Rectal smooth muscle tissue (tissue), 1 donor: ENCODE data around the gene DNMT1.

Experiments
- H3K27ac ChIP-seq: one replicate; pipeline ENCODE4 v1.7.0; 2013; ENCODE audit warnings: low read depth, low read length, inconsistent platforms
- H3K27me3 ChIP-seq: one replicate; pipeline ENCODE4 v1.7.0; 2013; ENCODE audit warnings: low read length; ENCODE audit not compliant: control insufficient read depth, insufficient read depth
- H3K36me3 ChIP-seq: one replicate; pipeline ENCODE4 v1.7.0; 2013; ENCODE audit warnings: low read length; ENCODE audit not compliant: control insufficient read depth, insufficient read depth
- H3K4me1 ChIP-seq: one replicate; pipeline ENCODE4 v1.7.0; 2013; ENCODE audit warnings: low read length; ENCODE audit not compliant: control insufficient read depth, insufficient read depth
- H3K4me3 ChIP-seq: one replicate; pipeline ENCODE4 v1.7.0; 2013; ENCODE audit warnings: low read length
- H3K9ac ChIP-seq: one replicate; pipeline ENCODE4 v1.7.0; 2013; ENCODE audit warnings: low read length

The DNMT1 gene

DNA sequence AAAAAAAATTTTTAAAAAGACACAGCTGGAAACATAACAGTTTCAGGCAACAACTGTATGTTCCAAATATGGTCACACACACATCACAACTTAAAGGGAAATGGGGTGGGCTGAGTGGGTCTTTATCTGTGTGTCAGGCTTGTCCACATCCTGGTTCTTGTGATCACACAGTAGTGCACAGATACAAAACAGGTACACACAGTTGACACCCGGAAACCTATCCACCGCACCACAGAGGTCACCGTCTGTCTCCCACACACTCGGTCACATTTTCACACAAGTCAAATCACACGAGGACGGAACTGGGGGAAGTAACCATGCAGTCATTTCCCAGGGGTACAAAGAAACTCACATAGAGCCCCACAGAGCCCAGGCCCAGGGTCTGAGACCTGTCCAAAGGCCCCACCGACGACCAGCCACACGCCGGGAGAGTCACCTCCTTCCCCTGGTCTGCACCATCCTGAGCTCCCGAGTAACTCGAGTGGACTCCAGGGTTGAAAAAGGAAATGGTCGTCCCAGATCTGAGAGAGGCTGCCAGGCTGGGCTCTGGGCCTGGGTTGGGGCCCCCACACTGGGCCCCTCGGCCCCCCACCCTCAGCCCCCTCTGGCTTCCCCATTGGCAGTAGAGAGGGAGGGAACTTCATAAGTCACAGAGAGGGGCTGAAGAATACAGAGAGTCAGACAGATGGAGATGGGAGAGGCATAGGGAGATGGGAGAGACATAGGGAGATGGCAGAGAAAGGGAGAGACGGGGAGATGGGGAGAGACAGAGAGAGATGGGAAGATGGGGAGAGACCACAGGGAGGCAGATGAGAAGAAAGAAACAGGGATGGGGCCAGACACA, 89.9 kb downstream of the DNMT1 start:
- peaks cover 9% of the 10 kb centered on the region for H3K4me1 ChIP-seq
- no peak overlapping the region for H3K4me3 ChIP-seq
- no peak overlapping the region for H3K9ac ChIP-seq

DNA sequence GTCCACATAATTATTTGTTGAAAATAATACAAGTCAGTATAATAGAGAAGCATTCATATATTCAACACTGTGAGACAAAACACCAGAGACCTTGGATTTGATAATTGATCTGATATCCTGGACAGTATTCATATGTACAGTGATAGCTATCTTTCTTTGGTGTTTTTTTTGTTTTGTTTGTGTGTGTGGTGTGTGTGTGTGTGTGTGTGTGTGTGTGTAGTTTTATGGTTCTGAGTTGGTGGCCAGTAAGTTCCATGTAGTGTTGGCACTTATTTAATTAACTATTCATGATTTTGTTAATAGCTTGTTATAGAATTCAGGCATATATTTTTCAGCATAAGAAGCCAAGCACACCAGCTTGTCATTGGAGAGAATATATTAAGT, 90.6 kb downstream of the DNMT1 start:
- Histone ChIP-seq H3K27ac (no peak overlapping the region), H3K36me3 (peaks cover 8% of the 10 kb centered on the region), H3K4me1 (peaks cover 9% of the 10 kb centered on the region), H3K9ac (no peak overlapping the region), H3K4me3 (no peak overlapping the region), H3K27me3 (no peaks in the 10 kb centered on the region)

More for the DNA sequence above, 89.9 kb downstream of the DNMT1 start:
- Histone ChIP-seq H3K27me3 (no peaks in the 10 kb centered on the region), H3K27ac (no peak overlapping the region), H3K36me3 (peaks cover 15% of the 10 kb centered on the region)

GRCh38 chr19:10102787-10103236, 91.9 kb downstream of the DNMT1 start:
- H3K9ac ChIP-seq: no peak overlapping the region
- no peak overlapping the region for H3K27ac ChIP-seq
- H3K4me1 ChIP-seq: peaks cover 9% of the 10 kb centered on the region
- no peak overlapping the region for H3K4me3 ChIP-seq
- H3K27me3 ChIP-seq: no peaks in the 10 kb centered on the region
- H3K36me3 ChIP-seq: peaks cover 2% of the 10 kb centered on the region

- Histone ChIP-seq H3K27me3 (no peaks in the 10 kb centered on the region), H3K4me1 (peaks cover 3% of the 10 kb centered on the region), H3K27ac (no peak overlapping the region), H3K4me3 (no peak overlapping the region), H3K9ac (no peak overlapping the region), H3K36me3 (no peaks in the 10 kb centered on the region)
Observed at GRCh38 chr19:10100163-10100785, 94.5 kb downstream of the DNMT1 start.

DNA sequence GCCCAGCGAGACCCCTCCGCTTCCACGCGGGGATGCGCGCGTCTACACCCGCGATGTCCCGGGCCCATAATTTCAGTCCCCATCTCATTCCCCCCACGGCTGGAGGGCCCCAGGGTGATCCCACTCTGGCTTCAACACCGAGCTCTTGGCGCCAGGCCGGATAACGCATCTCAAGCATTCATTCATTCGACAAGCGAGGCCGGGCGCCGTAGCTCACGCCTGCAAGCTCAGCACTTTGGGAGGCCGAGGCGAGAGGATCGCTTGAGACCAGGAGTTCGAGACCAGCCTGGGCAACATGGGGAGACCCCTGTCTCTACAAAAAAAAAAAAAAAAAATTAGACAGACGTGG, 98.2 kb downstream of the DNMT1 start:
- peak overlapping the region; percentile 58 for H3K27ac ChIP-seq
- H3K9ac ChIP-seq: peak overlapping the region; percentile 32
- H3K36me3 ChIP-seq: no peaks in the 10 kb centered on the region
- peak overlapping the region; percentile 65 for H3K4me3 ChIP-seq
- H3K4me1 ChIP-seq: peaks cover 3% of the 10 kb centered on the region
- H3K27me3 ChIP-seq: no peaks in the 10 kb centered on the region

- no peaks in the 10 kb centered on the region for H3K36me3 ChIP-seq
- peak overlapping the region; percentile 32 for H3K9ac ChIP-seq
- peaks cover 3% of the 10 kb centered on the region for H3K4me1 ChIP-seq
- no peaks in the 10 kb centered on the region for H3K27me3 ChIP-seq
- H3K4me3 ChIP-seq: peak overlapping the region; percentile 65
- H3K27ac ChIP-seq: peak overlapping the region; percentile 58
Observed at GRCh38 chr19:10095948-10096614, 98.7 kb downstream of the DNMT1 start.

DNA sequence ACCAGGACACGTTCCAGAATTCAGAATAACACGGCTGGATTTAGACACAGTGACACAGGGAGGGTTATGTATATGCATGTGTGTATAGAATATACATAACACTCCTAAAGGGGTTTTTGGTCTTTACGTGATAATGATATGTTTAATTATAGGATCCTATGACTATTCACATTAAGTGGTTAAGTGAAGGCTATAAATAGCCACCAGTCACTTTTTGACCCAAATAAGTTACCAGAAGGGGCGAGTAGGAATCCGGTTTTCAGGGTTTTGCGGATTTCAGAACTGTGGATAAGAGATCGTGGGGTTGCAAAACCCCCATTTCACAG, 99.2 kb downstream of the DNMT1 start:
- H3K27ac ChIP-seq: peak overlapping the region; percentile 39
- no peak overlapping the region for H3K9ac ChIP-seq
- H3K4me3 ChIP-seq: peak overlapping the region; percentile 45
- H3K4me1 ChIP-seq: peaks cover 3% of the 10 kb centered on the region
- no peaks in the 10 kb centered on the region for H3K36me3 ChIP-seq
- no peaks in the 10 kb centered on the region for H3K27me3 ChIP-seq

DNA sequence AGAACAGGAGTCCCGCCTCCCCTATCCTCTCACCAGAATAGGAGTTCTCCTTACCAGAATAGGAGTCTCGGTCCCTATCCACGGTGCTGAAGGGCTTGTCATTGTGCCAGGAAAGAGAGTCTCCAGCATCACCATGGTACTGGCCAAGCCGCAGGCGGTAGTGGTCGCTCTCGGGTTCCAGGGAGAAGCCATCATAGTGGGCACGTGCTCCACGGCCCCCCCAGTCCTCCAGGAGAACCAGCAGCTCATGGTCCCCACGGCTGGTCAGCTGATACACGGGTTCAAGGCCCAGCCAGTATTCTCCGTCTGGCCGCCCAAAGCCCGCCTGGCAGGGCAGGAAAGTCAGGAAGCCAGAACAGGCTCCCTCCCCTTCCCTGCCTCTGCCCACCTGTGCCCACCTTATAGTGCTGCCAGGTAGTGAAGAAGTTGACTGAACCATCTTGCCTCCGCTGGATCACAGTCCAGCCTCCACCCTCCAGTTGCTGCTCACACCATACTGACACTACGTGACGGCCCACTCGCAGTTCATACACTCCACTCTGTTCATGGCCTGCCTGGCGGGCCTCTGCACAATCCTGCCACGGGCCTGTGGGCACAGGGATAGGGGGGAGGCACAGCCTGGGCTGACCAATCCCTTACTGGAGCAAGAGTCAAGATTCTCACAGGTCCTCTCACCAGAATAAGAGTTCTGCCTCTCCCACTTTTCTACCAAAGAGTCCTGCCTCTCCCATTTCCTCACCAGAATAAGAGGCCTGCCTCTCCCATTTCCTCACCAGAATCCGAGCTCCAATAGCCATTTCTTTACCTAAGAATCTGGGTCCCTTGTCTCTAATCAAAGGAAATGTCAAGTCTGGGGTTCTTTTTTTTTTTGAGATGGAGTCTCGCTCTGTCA, 101.2 kb downstream of the DNMT1 start:
- H3K27me3 ChIP-seq: no peaks in the 10 kb centered on the region
- H3K4me3 ChIP-seq: no peak overlapping the region
- H3K4me1 ChIP-seq: peaks cover 3% of the 10 kb centered on the region
- no peak overlapping the region for H3K27ac ChIP-seq
- peaks cover 6% of the 10 kb centered on the region for H3K36me3 ChIP-seq
- H3K9ac ChIP-seq: no peak overlapping the region

- H3K27me3 ChIP-seq: no peaks in the 10 kb centered on the region
- no peak overlapping the region for H3K4me3 ChIP-seq
- H3K27ac ChIP-seq: no peak overlapping the region
- H3K36me3 ChIP-seq: peaks cover 6% of the 10 kb centered on the region
- H3K4me1 ChIP-seq: peaks cover 3% of the 10 kb centered on the region
- no peak overlapping the region for H3K9ac ChIP-seq
Observed at GRCh38 chr19:10092648-10093294, 102.0 kb downstream of the DNMT1 start.

- Histone ChIP-seq H3K36me3 (peaks cover 6% of the 10 kb centered on the region), H3K9ac (no peak overlapping the region), H3K4me1 (peaks cover 3% of the 10 kb centered on the region), H3K27ac (no peak overlapping the region), H3K4me3 (no peak overlapping the region), H3K27me3 (no peaks in the 10 kb centered on the region)
Observed at GRCh38 chr19:10091895-10092641, 102.7 kb downstream of the DNMT1 start.

DNA sequence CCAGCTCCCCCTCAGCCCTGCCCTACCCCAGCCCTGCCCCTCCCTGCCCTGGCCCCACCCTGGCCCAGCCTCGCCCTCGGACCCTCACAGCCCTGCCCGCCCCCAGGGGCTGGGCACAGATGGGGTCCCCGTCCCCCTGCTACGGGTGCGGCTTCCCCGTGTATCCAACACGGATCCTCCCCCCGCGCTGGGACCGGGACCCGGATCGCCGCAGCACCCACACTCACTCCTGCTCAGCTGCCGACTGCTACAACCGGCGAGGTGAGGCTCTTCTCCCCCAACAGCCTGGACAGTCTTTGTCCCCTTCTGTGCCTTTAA, 103.4 kb downstream of the DNMT1 start:
- Histone ChIP-seq H3K9ac (no peak overlapping the region), H3K36me3 (peaks cover 6% of the 10 kb centered on the region), H3K4me3 (no peak overlapping the region), H3K4me1 (peaks cover 3% of the 10 kb centered on the region), H3K27me3 (no peaks in the 10 kb centered on the region), H3K27ac (no peak overlapping the region)
